GM18909 (cell line): Measurements from ENCODE around the gene IL7R.
"Not testable (repeated sequence)": the region's sequence is repeated elsewhere in the genome, so short reads cannot be mapped to it uniquely, and the experiment has no call there.

Source experiments
- ATAC-seq: cut with Tn5 transposase; IDR thresholded peaks from one replicate; pipeline ENCODE4 v1.9.1; 2021; ENCODE audit warnings: mild to moderate bottlenecking; ENCODE audit not compliant: unreplicated experiment, poor library complexity

The IL7R gene

DNA sequence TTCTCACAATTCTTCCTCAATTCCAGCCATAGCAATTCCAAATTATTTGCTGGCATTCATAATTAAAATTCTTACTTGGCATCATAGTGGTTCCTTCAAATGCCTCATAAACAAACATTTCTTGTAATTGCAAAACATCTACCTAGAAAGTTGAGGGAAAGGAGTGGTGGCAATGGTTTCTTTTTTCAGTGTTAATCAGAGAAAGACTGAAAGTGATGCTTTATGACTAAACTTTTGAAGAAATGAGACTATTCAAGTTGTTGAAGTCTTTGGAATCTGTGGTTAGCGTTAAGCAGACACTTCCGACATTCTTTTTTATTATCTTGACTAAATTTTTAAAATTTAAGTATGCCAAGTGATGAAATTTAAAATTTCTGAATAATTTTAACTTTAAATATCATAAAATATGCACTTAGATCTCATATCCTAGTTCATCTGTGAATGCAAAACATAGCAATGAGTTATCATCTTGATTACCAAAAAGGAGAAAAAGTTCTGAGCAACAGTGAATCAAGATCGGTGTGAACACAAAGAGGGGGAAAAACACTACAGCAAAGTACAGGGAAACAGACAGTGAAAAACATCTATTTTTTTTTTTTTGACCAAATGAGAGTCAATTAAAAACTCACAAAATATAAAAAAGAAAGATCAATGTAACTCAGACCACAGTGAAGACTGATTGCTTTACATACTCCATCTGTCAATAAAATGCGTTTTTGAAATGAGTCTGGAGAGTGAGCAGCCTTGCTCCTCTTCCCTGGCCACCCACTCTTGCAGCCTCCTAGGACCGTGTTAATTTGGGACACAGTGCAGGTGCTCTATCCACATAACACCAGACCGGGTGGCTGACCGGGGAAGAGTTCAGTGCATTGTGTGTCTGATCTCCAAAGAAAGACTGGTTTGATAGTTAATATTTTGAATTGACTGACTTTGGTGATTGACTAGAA lies 20.6 kb upstream of the IL7R start:
- no peak for ATAC-seq

- no peak for ATAC-seq
Observed at GRCh38 chr5:35838370-35839042, 18.2 kb upstream of the IL7R start.

GRCh38 chr5:35842856-35843255 lies 13.8 kb upstream of the IL7R start:
- ATAC-seq = no peak

GRCh38 chr5:35845508-35845907 lies 11.2 kb upstream of the IL7R start:
- ATAC-seq = not testable (repeated sequence)

DNA sequence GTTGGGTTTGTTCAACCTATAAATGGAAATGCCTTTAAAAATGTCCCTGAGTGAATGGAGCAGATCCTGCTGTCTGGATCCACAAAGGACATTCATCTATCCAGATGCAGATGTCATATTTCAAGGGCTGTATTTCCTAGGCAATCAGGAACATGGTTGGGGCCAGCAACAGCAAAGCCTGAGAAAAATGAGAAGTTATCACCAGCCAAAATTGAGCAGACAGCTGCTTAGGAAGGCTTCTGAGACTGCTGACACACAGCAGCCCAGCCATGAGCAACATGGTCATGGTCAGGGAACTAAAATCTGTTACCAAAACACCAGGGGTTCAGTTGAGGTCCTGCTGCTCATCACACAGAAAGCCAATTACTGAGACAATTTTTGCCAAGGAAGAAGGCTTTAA lies 9.2 kb upstream of the IL7R start:
- no peak for ATAC-seq

DNA sequence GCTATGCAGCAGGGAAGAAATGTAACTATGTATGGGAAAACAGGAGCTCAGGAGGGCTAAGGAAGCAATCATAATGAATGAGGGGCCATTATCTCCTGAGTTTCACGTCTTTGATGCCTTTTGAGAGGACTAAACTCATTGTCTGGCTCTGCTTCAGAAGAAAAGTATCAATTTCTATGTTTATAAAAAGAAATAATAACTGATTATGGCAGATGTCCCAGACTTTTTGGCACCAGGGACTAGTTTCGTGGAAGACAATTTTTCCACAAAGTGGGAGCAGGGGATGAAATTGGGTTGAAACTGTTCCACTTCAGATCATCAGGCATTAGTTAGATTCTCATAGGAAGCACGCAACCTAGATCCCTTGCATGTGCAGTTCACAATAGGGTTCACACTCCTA lies 8.7 kb upstream of the IL7R start:
- no peak for ATAC-seq

GRCh38 chr5:35849860-35850259 lies 6.8 kb upstream of the IL7R start:
- ATAC-seq = no peak

GRCh38 chr5:35850967-35851680 lies 5.6 kb upstream of the IL7R start:
- ATAC-seq = no peak

GRCh38 chr5:35852084-35852734 lies 4.5 kb upstream of the IL7R start:
- peak; percentile 55 for ATAC-seq

DNA sequence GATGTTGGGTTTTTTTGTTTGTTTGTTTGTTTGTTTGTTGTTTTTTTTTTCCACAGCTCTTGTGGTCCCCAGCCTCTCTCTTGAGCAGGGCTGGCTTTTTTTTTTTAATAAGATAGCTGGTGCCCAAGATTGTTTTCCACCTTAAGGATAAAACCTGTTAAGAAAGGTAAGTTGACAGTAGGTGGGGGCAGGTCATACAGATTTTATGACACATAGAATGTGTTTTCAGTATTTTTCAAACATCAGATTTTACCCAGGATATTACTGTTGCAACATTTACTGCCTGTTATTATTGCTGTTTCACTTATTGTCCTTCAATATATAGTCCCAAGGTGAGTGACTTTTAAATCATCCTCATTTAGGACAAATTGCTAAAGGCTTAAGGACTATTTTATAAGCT lies 3.9 kb upstream of the IL7R start:
- no peak for ATAC-seq

GRCh38 chr5:35853631-35854030 lies 3.1 kb upstream of the IL7R start:
- no peak for ATAC-seq

GRCh38 chr5:35854248-35854647 lies 2.4 kb upstream of the IL7R start:
- no peak for ATAC-seq

DNA sequence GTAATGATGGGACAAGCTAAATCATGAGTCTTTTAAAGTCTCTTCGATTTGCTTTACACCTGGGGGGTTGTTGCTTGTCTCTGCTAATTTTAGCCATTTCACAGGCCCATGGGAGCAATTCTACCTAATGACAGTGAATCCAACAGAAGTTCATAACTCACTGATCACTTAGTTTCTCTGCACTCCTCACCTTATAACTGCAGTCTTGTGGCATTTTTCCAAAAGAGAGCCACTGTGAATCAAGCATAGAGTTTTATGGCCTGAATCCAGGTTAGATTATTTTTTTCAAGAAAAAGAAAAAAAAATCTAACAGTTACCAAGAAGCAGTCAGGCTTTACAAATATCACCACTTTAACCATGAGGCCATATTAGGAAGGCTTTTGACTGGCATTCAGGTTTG lies 1.5 kb upstream of the IL7R start:
- ATAC-seq = no peak

GRCh38 chr5:35856186-35856764 lies 416 bp upstream of the IL7R start:
- not testable (repeated sequence) for ATAC-seq

DNA sequence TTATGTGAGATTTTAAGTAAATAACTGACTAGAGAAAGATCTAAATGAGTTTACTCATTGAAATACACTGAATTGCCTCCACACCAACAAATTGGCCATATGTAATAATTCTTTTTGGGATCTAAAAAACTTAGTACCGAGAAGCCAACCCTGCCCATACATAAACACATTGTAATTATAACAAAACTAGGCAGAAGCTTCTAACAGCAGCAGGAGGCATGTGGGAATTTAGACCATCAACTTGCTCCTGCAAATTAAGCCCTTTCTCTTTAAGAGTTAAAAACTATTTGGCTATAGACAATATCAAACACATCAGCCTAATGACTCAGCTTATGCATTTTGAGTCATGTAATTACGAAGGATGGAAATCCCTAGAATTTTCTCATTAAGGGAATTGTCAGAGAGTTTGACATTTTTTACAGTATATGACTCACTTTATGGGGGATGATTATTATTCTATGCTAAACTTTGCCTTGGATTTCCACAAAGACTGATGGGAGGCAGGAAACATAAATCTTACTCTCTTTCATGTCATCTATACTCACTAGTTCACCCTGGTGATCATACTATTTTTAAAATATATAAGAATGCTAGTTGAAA lies 1.0 kb downstream of the IL7R start:
- ATAC-seq = no peak

GRCh38 chr5:35859101-35859661 lies 2.5 kb downstream of the IL7R start:
- no peak for ATAC-seq

- no peak for ATAC-seq
Observed at GRCh38 chr5:35860686-35861085, 4.0 kb downstream of the IL7R start.

GRCh38 chr5:35861718-35862117 lies 5.0 kb downstream of the IL7R start:
- no peak for ATAC-seq

- no peak for ATAC-seq
Observed at GRCh38 chr5:35862126-35862525, 5.4 kb downstream of the IL7R start.
